Measurements from ENCODE around the gene CENPS. TPM values are rescaled to one million over a fixed set of nuclear protein-coding genes. Genes with fewer than 3 reads are reported as not detected.
"Not testable (repeated sequence)": the region's sequence is repeated elsewhere in the genome, so short reads cannot be mapped to it uniquely, and the experiment has no call there.

Gene CENPS
- total RNA-seq, 1 donor from 2014 or later, result 8.7 TPM

DNA sequence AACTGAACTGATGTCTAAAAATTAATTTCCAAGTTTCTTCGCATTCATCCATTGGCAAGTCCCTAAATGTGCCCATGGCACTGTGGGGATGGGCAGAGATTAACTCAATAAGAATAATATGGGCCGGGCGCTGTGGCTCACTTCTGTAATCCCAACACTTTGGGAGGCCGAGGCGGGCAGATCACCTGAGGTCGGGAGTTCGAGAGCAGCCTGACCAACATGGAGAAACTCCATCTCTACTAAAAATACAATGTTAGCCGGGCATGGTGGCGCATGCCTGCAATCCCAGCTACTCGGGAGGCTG lies 44.0 kb downstream of the CENPS start:
- intact Hi-C loops (cut with DNase I), result not testable (repeated sequence)

GRCh38 chr1:10474613-10475507 lies 44.6 kb downstream of the CENPS start, which contains the start of gene PEX14:
TSS of gene PEX14 (plus strand) at chr1:10474950. CDS start at chr1:10474967, 17 bp downstream.
- intact Hi-C loops (cut with DNase I), result no loop called here
- ATAC-seq (ENCODE audit: poor library complexity) (peak; percentile 91), DNase-seq (peak; percentile 92)

More for the DNA sequence above, 44.0 kb downstream of the CENPS start:
- ATAC-seq (ENCODE audit: poor library complexity); DNase-seq: not testable (repeated sequence)

DNA sequence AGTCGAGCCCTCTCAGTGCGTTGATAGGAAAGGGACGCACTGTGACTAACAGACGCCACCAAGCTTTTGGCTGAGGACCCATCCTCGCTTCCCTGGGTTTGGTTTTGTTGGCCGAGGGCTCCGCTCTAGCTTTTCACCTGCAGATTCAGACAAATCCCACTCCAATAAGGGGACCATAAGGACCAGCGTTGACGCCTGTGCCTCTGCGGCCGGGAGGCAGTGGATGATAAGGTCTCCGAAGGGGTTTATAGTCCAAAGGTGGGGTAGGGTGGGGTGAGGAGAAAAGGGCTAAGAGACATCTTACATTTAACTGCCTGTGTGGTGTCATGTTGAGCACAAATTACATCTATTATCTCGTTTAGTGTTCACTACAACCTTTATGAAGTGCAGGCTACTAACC lies 45.3 kb downstream of the CENPS start:
- ATAC-seq (ENCODE audit: poor library complexity) (no peak), DNase-seq (no peak)
- intact Hi-C loops (cut with DNase I), result no loop called here

GRCh38 chr1:10479296-10479695 lies 49.1 kb downstream of the CENPS start:
- ATAC-seq (ENCODE audit: poor library complexity), result no peak
- intact Hi-C loops (cut with DNase I), result no loop called here
- no peak for DNase-seq

- DNase-seq (no peak), ATAC-seq (ENCODE audit: poor library complexity) (no peak)
- intact Hi-C loops (cut with DNase I), result no loop called here
Observed at GRCh38 chr1:10480614-10481013, 50.4 kb downstream of the CENPS start.

DNA sequence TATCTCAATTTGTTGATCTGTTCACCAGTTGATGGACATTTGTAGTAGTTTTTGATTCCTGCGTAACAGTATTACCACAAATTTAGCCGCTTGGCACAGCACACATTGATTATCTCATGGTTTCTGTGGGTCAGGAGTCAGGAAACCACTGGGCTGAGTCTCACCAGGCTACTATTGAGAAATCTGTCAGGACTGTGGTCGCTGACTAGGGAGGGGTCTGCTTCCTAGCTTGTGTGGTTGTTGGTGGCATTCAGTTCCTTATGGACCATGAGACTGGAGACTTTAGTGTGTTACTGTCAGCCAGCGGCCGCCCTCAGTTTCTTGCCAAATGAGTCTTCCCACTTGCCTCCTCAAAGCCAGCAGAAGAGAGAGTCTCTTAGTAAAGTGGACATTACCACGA lies 54.3 kb downstream of the CENPS start:
- ATAC-seq (ENCODE audit: poor library complexity) (no peak), DNase-seq (no peak)
- intact Hi-C loops (cut with DNase I), result no loop called here

GRCh38 chr1:10489291-10490055 lies 59.2 kb downstream of the CENPS start:
- intact Hi-C loops (cut with DNase I), result loop anchor here (10.0 kb wide), 1 partner anchor 55 kb away; the partner anchor contains the start of gene CENPS
- DNase-seq (no peak), ATAC-seq (ENCODE audit: poor library complexity) (no peak)

GRCh38 chr1:10490286-10490970 lies 60.2 kb downstream of the CENPS start:
- intact Hi-C loops (cut with DNase I), result loop anchor here (10.0 kb wide), 1 partner anchor 56 kb away; the partner anchor contains the start of gene CENPS
- DNase-seq (no peak), ATAC-seq (ENCODE audit: poor library complexity) (no peak)

Other genes with a start within 250 kb of the CENPS start
- gene KIF1B, start 219.9 kb upstream of the CENPS start, total RNA-seq, result 66.8 TPM
- gene PGD, start 31.4 kb upstream of the CENPS start, total RNA-seq, result 34.4 TPM
- 0.32 TPM for gene CORT, start 19.6 kb downstream of the CENPS start, total RNA-seq
- gene DFFA, start 42.1 kb downstream of the CENPS start, total RNA-seq, result 20.8 TPM
- 18.4 TPM for gene PEX14, start 44.5 kb downstream of the CENPS start, total RNA-seq